Tibial nerve (tissue), 4 donors: ENCODE data around the gene NEK5.

Source experiments
- CTCF ChIP-seq, 5 experiments: fragments of 200-600 bp in 3 of 5; fragments of 450-650 bp in 2 of 5; sonication (generic) in 3 of 5; IDR thresholded peaks; one replicate each; pipeline ENCODE4 v1.5.1; 2016 to 2019; ENCODE audit warnings: antibody characterized with exemption in 5 of 5, mild to moderate bottlenecking in 3 of 5, moderate library complexity in 2 of 5
- EP300 ChIP-seq, 2 donors: sonication (generic); formaldehyde crosslinking; IDR thresholded peaks; one replicate each; pipeline ENCODE4 v1.6.1; 2017; ENCODE audit warnings: antibody characterized with exemption in 2 of 2, mild to moderate bottlenecking in 1 of 2

GRCh38 chr13:52033039-52033438, 95.8 kb downstream of the NEK5 start:
- TF ChIP-seq EP300 (IDR thresholded peaks at IDR 0.05) (no peak), CTCF (IDR thresholded peaks at IDR 0.05) (no peak)
